Prostate gland (tissue), 2 donors: ENCODE data around the gene SLC35A1. TPM values are rescaled to one million over a fixed set of nuclear protein-coding genes. Genes with fewer than 3 reads are reported as not detected.
A peak's percentile ranks its signal among the peaks of the same experiment; 100 is the strongest.

Experiments used
- DNase-seq: peaks from one replicate; pipeline ENCODE4 v3.0.0-alpha.2; 2019; ENCODE audit warnings: low spot score
- H3K27ac ChIP-seq, 2 donors: fragments of 200-600 bp; sonication (generic); 2 replicates each; pipeline ENCODE4 v1.5.1; 2017 to 2019
- H3K27me3 ChIP-seq: fragments of 200-600 bp; sonication (generic); replicated peaks from 2 replicates; pipeline ENCODE4 v1.5.1; 2019; ENCODE audit not compliant: insufficient read depth
- H3K36me3 ChIP-seq, 2 donors: fragments of 200-600 bp; sonication (generic); 1 replicate in 1 of 2; 2 replicates in 1 of 2; pipeline versions ENCODE4 v1.5.1 to v1.8.1; 2017 to 2019
- H3K4me1 ChIP-seq: fragments of 200-600 bp; sonication (generic); replicated peaks from 2 replicates; pipeline ENCODE4 v1.5.1; 2019
- H3K4me3 ChIP-seq, 2 donors: fragments of 200-600 bp; sonication (generic); 2 replicates each; pipeline ENCODE4 v1.5.1; 2017 to 2019
- H3K9me3 ChIP-seq: fragments of 200-600 bp; sonication (generic); 2 replicates; pipeline ENCODE4 v1.5.1; 2017
- CTCF ChIP-seq, 4 experiments: fragments of 200-600 bp in 2 of 4; fragments of 450-650 bp in 2 of 4; sonication (generic) in 2 of 4; IDR thresholded peaks; 1 replicate in 3 of 4; 2 replicates in 1 of 4; pipeline ENCODE4 v1.5.1; 2016 to 2019; ENCODE audit warnings: antibody characterized with exemption in 4 of 4, mild to moderate bottlenecking in 2 of 4, moderate library complexity in 2 of 4
- POLR2A ChIP-seq: fragments of 450-650 bp; IDR thresholded peaks from one replicate; pipeline ENCODE4 v1.6.1; 2016; ENCODE audit warnings: antibody characterized with exemption, mild to moderate bottlenecking
- POLR2AphosphoS5 ChIP-seq: sonication (generic); formaldehyde crosslinking; IDR thresholded peaks from one replicate; pipeline ENCODE4 v1.6.1; 2017; ENCODE audit warnings: antibody characterized with exemption
- WGBS: methylation state at CpG from one replicate; pipeline ENCODE4 v1.1.5; 2018; 5-methylcytosine and 5-hydroxymethylcytosine counted together
- intact Hi-C: fragments of 100-400 bp; cut with DNase I; formaldehyde crosslinking; loops from one replicate; pipeline ENCODE4 v1.14.2; 2022
- total RNA-seq, 2 donors: library from RNA; depleted of rRNA; stranded (reverse); fragments of >200 nt; gene quantifications; one replicate each; pipeline ENCODE4 v1.1.0, GENCODE V29; 2016

The SLC35A1 gene
- total RNA-seq, result 10 to 100 TPM; 21.4 to 57.1 TPM

- H3K4me3 ChIP-seq, result peak within 1 kb of the TSS; percentile 86 to 88
- H3K27me3 ChIP-seq, result no peaks in the 10 kb centered on the region
- no peaks in the 10 kb centered on the region for H3K4me1 ChIP-seq
- H3K9me3 ChIP-seq, result no peaks in the 10 kb centered on the region
- under 1% methylated on average over 57 of the region's 70 CpGs for WGBS
- DNase-seq, result peak; percentile 82
- peak within 1 kb of the TSS; percentile 93 to 95 for H3K27ac ChIP-seq
- TF ChIP-seq POLR2A, result peak; percentile 78
- peak; percentile 10 to 55 (median 32) for TF ChIP-seq CTCF (IDR thresholded peaks at IDR 0.05)
- peak; percentile 89 for TF ChIP-seq POLR2AphosphoS5
- no peaks in the 10 kb centered on the region for H3K36me3 ChIP-seq
- intact Hi-C loops, result loop anchor here (5.0 kb wide), 1 partner anchor 65 kb away; the partner anchor contains the start of gene CFAP206
These were observed at the start of gene SLC35A1 for GRCh38 chr6:87472525-87473418. Gene SLC35A1, plus strand, starts transcription at chr6:87472974. Its CDS starts 30 bp downstream, at chr6:87473004.

- Histone ChIP-seq H3K9me3 (no peaks in the 10 kb centered on the region), H3K4me3 (no peak overlapping the region), H3K27me3 (no peaks in the 10 kb centered on the region), H3K27ac (no peak overlapping the region), H3K36me3 (no peaks in the 10 kb centered on the region), H3K4me1 (no peaks in the 10 kb centered on the region)
- WGBS, result 96% methylated on average over 4 of the region's 4 CpGs
- no peak for DNase-seq
- no peak for TF ChIP-seq POLR2AphosphoS5
- TF ChIP-seq CTCF (IDR thresholded peaks at IDR 0.05), result no peak
- no peak for TF ChIP-seq POLR2A
- intact Hi-C loops, result no loop called here
These were observed 46.0 kb upstream of the SLC35A1 start for GRCh38 chr6:87426789-87427188.

GRCh38 chr6:87430499-87430898 lies 42.3 kb upstream of the SLC35A1 start:
- TF ChIP-seq POLR2AphosphoS5 (no peak), POLR2A (no peak), CTCF (IDR thresholded peaks at IDR 0.05) (no peak)
- intact Hi-C loops, result no loop called here
- WGBS, result 56% methylated on average over 3 of the region's 3 CpGs
- Histone ChIP-seq H3K27me3 (no peaks in the 10 kb centered on the region), H3K4me3 (no peak overlapping the region), H3K36me3 (no peaks in the 10 kb centered on the region), H3K9me3 (no peaks in the 10 kb centered on the region), H3K27ac (no peak overlapping the region), H3K4me1 (no peaks in the 10 kb centered on the region)
- DNase-seq, result no peak

GRCh38 chr6:87431263-87431662 lies 41.5 kb upstream of the SLC35A1 start:
- Histone ChIP-seq H3K36me3 (no peaks in the 10 kb centered on the region), H3K27ac (no peak overlapping the region), H3K4me3 (no peak overlapping the region), H3K9me3 (no peaks in the 10 kb centered on the region), H3K4me1 (no peaks in the 10 kb centered on the region), H3K27me3 (no peaks in the 10 kb centered on the region)
- DNase-seq, result no peak
- intact Hi-C loops, result no loop called here
- TF ChIP-seq POLR2A, result no peak
- no peak for TF ChIP-seq CTCF (IDR thresholded peaks at IDR 0.05)
- no peak for TF ChIP-seq POLR2AphosphoS5
- WGBS, result 91% methylated on average over 5 of the region's 5 CpGs

GRCh38 chr6:87436435-87436834 lies 36.3 kb upstream of the SLC35A1 start:
- Histone ChIP-seq H3K36me3 (no peaks in the 10 kb centered on the region), H3K4me3 (no peak overlapping the region), H3K27ac (no peak overlapping the region), H3K27me3 (no peaks in the 10 kb centered on the region), H3K4me1 (no peaks in the 10 kb centered on the region), H3K9me3 (no peaks in the 10 kb centered on the region)
- 9% methylated on average over 4 of the region's 4 CpGs for WGBS
- intact Hi-C loops, result no loop called here
- DNase-seq, result peak; percentile 17
- TF ChIP-seq CTCF (IDR thresholded peaks at IDR 0.05), result no peak
- TF ChIP-seq POLR2AphosphoS5, result peak; percentile 19
